GM18858 (cell line): Measurements from ENCODE around the gene TRIM40.
"Not testable (repeated sequence)": the region's sequence is repeated elsewhere in the genome, so short reads cannot be mapped to it uniquely, and the experiment has no call there.

Source experiments
- ATAC-seq: cut with Tn5 transposase; IDR thresholded peaks from one replicate; pipeline ENCODE4 v1.9.1; 2021; ENCODE audit not compliant: unreplicated experiment

The TRIM40 gene

DNA sequence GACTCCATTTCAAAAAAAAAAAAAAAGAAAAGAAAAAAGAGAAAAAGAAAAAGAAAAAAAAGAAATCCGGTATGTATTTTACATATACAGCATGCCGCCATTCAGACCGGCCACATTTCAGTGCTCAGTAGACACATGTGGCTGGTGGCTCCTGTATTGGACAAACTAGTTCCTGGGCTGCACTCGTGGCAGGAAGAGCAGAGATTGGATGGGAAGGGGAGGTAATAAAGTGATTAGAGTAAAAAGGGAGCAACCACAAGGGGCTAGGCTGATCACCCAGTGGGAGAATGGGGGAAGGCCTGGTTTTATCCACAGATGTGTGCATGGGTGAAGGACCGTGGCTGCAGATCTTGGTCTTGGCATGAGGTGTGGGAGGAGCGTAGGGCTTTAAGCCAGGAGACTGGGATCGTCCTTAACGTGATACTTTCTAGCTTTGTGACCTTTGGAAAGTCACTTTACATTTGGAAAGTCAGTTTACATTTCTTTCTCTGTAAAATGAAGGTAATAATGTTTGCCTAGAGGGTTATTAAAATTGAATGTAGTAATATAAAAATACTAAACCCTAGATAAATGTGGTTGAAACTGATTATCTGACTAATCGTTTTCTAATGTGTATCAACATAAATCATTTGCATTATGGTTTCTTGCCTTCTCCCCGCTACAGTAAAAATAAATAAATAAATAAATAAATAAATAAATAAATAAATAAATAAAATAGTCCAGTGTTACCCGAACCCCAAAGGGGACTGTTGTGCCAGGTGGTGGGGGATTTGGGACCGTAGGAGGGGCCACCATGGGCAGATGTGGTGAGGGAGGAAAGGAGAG is 26.5 kb downstream of the TRIM40 start:
- ATAC-seq, result no peak

DNA sequence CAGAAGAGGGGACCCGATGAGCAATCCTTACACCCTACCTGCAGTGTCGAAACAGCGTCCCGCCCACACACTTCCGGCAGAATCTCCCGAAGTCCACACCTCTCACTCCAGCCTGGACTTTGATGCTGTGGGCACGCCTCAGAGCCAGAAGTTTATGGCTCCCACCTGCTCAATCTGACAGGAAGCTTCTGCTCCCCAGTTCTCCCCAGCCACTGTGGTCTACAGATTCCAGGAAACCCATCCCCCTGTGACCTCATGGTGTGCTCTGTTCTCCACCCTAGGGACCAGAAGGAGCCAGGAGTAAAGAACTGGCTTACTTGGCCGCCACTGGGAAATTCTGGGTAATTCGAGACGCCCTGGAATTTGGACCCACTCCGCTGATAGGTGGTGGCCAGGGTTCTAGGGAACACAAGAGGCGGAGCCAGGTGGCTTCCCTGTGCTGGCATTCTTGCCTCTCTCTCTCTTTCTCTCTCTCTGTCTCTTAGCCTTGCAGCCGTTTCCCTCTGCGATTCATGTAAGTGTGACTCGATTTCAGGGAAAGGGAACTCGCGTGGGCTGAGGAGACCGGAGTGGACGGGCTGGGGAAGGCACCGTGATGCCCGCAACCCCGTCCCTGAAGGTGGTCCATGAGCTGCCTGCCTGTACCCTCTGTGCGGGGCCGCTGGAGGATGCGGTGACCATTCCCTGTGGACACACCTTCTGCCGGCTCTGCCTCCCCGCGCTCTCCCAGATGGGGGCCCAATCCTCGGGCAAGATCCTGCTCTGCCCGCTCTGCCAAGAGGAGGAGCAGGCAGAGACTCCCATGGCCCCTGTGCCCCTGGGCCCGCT is 27.4 kb downstream of the TRIM40 start, which contains the start of gene TRIM15:
Gene TRIM15, plus strand, starts transcription at position 457 of the 828 bp plus-strand sequence. Its CDS starts 139 bp downstream, at position 596.
- ATAC-seq, result no peak

DNA sequence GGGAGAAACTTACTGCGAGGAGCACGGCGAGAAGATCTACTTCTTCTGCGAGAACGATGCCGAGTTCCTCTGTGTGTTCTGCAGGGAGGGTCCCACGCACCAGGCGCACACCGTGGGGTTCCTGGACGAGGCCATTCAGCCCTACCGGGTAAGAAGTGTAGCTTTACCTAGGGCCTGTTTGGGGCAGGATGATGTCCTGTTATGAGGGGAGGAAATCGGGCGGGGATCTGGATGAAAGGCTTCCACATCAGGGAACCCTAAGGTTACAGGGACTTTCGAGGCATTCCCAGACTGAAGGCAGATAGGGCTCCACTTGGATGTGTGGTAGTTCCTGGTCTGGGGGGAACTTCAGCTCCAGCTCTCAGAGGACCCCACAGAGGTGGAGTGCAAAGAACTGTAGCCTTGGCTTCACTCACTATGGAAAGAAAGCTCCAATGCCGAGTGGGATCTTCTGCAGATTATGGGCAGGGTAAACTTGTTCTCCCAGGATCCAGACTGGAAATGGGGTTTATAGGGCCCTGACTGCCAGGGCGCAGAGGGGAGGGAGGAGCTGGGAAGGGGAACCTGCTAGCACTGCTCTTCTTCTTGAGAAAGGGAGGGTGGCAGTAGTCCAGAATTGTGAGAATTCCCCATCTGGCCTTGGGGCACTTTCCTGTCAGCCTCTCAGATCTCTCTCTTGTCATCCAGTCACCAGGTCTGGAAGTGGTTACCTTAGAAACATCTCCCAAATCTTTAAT is 28.1 kb downstream of the TRIM40 start:
- no peak for ATAC-seq

DNA sequence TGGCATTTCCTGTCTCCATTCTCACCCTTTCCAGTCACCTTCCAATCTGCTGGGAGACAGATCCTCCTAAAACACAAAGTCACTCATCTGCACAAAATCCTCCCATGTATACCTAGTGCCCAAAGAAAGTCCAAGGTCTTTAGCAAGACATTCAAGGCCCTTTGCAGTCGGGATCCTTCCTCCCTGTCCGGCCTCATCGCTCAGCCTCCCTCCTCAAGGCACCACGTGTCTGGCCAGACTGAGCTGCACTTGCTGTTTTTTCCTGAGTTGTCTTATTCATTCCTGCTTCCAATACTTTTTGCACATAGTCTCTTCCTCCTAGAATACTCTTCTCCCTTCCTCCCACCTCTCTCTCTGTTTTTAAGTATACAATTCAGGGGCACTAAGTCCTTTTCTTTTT is 28.8 kb downstream of the TRIM40 start:
- ATAC-seq, result no peak

DNA sequence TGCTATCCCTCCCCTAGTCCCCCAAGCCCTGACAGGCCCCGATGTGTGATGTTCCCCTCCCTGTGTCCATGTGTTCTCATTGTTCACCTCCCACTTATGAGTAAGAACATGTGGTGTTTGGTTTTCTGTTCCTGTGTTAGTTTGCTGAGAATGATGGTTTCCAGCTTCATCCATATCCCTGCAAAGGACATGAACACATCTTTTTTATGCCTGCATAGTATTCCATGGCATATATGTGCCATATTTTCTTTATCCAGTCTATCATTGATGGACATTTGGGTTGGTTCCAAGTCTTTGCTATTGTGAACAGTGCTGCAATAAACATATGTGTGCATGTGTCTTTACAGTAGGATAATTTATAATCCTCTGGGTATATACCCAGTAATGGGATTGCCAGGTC is 29.3 kb downstream of the TRIM40 start:
- not testable (repeated sequence) for ATAC-seq

DNA sequence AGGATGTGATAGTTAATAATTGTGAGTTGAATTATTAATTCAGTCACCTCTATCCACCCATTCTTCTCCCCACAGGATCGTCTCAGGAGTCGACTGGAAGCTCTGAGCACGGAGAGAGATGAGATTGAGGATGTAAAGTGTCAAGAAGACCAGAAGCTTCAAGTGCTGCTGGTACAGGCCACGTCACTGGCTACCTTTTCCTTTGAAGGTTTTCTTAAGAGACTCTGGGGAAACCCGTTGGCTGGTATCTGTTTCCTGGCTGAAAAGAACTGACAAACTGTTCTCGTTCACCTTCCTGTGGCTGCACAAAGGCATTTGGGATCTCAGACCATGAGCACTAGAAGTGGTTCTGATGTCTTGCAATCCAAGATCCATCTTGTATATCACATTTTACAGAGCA is 31.2 kb downstream of the TRIM40 start:
- no peak for ATAC-seq

DNA sequence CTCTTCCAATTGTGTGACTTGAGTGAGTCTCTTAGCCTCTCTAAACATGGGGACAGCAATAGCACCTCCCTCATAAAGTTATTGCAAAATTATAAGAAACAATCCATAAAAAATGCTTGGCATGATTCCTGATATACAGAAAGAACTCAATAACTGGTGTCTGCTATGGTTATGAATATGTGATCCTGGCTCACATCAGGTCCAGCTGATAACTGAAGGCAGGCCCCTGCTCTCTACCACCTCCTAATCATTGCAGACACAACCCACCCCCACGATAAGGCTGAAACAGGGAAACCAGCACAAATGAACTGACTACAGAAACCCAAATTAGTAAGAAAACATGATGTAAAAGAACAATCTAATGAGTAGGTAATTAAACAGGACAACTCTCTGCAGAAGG is 32.8 kb downstream of the TRIM40 start:
- ATAC-seq, result no peak

DNA sequence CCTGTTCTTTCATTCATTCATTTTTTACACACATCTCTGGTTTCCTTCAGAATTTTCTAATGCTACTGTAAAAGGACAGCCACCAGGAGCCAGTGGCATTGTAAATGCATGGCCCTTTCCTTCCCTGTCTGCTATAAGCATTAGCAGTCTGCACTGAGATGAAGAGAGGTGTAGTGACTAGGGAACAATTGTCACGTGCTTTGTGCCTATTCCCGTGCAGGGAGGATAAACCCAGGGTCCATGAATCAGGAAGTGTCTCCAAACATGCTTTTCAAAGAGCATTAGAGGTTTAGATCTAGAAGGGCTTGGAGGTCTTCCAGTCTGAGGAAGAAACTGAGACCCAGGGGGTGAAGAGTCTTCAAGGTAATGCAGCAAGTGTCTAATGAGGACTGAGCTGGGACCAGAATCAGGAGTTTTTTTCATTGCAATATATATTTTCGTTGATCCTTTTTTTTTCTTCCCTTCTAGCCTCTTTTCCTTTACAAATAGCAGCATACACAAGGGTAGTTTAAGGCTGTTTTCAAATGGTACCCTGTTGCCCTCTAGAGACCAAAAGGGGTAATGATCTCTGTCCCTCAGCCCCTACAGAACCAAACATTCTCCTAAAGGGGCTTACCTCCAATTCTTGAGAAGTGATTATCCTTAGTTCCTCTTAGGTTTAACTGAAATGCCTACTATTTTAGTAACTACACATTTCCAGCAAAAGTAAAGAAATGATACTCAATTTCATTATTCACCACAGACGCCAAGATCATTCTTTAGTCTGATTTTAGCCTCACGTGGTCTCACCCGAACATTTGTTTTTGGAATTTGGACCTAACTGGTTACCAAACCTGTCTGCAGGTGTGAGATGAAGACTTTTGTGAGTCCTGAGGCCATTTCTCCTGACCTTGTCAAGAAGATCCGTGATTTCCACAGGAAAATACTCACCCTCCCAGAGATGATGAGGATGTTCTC is 34.0 kb downstream of the TRIM40 start:
- ATAC-seq, result no peak

DNA sequence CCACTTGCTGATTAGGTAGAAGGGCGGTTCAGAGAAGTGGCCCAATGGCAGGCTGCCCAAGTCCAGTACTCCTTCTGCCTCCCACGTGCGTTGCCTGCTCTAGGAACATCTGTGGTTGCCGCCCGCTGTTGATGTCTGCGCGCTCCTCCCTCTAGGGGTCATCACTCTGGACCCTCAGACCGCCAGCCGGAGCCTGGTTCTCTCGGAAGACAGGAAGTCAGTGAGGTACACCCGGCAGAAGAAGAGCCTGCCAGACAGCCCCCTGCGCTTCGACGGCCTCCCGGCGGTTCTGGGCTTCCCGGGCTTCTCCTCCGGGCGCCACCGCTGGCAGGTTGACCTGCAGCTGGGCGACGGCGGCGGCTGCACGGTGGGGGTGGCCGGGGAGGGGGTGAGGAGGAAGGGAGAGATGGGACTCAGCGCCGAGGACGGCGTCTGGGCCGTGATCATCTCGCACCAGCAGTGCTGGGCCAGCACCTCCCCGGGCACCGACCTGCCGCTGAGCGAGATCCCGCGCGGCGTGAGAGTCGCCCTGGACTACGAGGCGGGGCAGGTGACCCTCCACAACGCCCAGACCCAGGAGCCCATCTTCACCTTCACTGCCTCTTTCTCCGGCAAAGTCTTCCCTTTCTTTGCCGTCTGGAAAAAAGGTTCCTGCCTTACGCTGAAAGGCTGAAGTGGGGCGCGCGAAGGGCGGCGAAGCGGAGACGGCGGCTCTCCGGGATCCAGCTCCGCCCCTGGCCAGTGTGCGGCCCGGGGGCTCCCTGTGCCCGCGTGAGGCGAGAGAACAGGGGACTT is 35.9 kb downstream of the TRIM40 start:
- ATAC-seq, result no peak

DNA sequence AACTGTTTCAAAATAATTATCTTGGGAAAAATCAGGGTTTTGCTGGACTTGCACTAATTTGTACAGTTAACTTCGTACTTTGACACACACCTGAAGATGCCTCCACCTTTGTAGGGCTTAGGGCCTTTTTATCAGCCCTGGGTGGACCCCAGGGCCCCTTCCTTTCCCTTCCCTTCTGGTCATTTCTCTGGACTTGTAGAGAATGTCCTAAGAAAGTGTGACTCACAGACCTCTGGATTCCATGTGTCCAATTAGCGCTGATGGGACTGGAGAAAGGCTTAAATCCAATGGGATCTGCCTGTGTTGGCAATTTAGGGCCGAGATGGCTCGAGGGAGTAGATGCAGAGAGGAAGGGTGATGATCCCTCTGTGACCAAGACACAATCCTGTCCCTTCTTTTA is 36.7 kb downstream of the TRIM40 start:
- ATAC-seq, result no peak

DNA sequence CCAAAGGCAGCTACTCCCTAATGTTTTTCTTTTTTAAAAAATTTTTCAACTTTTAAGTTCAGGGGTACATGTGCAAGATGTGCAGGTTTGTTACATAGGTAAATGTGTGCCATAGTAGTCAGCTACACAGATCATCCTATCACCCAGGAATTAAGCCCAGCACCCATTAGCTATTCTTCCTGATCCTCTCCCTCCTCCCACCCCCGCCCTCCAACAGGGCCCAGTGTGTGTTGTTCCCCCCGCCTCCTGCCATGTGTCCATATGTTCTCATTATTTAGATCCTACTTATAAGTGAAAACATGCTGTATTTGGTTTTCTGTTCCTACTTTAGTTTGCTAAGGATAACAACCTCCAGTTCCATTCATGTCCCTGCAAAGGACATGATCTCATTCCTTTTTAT is 39.8 kb downstream of the TRIM40 start:
- no peak for ATAC-seq

DNA sequence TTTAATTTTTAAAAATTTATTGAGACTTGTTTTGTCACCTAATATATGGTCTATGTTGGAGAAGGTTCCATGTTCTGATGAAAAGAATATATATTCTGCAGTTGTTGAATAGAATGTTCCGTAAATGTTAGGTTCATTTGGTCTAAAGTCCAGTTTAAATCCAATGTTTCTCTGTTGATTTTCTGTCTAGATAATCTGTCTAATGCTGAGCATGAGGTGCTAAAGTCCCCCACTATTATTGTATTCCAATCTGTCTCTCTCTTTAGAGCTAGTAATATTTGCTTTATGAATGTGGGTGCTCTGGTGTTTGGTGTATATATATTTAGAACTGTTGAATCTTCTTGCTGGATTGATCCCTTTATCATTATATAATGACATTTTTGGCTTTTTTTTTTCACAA is 42.9 kb downstream of the TRIM40 start:
- no peak for ATAC-seq

DNA sequence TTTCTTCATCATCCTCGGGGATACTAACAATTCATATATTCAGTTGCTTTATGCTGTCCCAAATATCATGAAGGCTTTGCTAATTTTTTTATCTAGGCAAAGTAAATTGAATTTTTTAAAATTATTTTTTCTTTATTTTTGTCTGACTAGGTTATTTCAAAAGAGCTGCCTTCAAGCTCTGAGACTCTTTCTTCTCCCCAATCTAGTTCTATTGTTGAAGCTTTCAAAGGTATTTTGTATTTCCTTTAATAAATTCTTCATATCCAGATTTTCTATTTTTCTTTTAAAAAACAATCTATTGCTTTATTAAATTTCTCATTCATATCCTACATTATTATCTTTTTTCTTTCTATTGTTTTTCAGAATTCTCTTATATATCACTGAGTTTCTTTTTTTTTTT is 44.2 kb downstream of the TRIM40 start:
- no peak for ATAC-seq

DNA sequence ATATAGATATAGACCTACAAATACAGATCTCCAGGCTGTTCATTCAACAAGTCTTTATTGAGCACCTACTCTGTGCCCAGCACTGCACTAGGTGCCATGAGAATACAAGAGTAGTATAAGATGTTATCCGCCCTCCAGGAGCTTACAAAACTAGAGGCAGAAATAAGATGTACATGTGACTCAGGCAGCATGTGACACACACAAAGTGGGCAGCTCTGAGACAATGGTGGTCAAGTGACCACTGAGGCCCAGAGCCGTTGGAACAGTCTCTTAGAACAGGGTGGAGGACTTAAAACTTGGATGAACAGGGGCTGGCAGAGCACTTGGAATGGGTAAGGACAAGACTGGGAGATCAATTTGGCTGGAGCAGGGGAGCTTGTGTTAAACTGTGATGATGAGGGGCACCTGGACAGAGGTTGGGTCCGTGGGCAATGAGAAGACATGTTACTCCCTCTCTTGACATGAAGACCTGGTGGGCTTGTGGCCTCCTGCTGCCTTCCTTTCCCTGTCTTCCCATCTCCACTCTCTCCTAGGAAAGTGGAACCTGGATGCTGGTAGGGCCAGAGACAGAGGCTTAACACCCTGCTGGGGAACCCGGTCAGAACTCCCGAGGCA is 48.6 kb downstream of the TRIM40 start:
- ATAC-seq, result no peak

DNA sequence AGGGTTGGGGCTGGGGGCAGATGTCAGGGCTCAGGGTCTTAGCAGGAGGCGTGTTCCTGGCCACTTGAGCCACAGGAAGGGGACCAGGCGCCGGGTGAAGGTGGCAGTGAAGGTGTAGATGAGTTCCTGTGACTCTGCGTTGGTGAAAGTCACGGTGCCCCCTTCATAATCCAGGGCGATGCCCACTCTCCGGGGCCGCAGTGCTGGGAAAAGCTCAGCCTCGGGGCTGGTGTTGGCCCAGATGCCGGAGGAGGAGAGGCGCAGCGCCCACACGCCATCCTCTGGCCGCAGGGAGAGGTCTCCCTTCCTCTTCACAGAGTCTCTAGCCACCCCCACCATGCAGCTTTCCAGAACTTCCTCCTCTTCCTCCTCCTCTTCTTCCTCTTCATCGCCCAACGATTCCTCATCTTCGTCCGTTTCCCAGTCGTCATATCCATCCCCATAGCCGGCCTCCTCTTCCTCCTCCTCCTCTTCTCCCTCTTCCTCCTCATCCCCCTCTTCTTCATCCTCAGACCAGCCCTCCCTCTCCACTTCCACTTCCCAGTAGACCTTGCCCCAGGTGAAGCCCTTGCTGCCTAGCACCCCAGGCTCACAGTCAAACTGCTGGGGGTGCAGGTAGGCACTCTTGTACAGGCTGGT is 50.0 kb downstream of the TRIM40 start:
- ATAC-seq, result no peak

DNA sequence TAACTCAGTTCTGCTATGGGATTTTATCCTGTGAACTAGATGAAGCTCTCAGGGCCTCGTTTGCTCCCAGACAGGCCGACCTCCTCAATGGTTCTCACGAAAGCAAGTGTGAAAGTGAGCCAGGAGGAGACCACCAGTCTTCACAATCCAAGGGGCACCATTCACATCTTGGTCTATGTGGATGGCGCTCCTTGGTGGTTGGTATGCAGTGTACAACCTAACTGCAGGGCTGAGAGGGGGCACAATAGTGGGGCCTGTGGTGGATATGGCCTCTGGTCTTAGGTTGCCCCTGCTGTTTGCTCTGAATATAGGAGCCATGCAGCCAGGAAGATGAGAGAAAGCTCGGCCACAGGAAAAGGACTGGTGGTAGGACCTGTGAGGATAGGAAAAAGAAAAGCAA is 52.6 kb downstream of the TRIM40 start:
- ATAC-seq, result no peak

DNA sequence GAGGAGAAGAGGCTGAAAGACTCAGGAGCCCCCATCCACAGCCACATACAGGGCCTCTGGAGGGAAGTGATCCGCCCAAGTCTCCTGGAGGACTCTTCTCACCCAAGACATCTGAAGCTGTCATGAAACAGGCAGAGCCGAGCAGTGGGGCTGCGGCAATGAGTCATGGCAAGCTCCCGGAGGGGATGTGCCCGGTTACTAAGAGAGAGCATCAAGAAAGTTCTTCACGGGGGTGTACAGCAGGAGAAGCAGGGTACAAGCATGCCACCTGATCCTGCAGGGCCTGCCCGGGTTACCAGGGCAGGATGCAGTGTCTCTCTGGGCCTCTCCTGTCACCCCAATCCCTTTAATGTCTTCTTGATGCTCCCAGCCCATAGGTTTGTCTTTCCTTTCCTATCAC is 56.1 kb downstream of the TRIM40 start:
- ATAC-seq, result no peak

DNA sequence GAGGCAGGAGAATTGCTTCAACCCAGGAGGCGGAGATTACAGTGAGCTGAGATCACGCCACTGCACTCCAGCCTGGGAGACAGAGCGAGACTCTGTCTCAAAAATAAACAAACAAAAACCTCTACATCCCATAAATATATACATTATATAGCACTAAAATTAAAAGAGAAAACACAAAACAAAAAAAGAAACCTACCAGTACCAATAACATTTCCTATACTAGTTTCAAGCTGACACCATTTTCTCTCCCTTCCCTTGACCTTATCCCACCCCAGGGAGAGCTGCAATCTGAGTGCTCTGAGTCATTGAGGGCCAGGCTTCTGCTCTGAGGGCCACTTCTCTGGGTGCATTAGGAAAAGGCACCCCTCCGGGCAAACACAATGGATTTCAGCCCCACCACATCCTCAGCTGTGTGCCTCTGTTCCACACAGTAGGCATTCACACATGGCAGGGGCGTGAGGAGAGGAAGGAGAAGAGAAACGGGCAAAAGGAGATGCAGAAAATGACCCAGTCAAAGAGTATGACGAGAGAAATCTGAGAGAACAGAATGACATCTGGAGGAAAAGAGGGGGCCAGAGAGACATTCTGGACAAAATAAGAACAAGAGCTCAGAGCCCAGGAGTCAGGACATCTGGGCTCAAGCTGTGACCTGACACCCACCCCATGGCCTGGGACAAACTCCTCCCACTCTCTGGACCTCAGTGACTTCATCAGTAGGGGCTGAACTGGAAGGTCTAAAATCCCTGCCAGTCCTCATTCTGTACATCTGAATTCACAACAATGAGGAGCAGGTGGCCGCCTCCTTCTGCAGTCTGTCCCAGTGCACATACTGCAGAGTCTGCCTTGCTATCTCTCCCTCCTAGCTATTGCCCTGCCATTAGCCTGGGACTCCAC is 59.1 kb downstream of the TRIM40 start:
- ATAC-seq, result no peak
